Stimulated activated CD4-positive, alpha-beta T cell treated with anti-CD3 and anti-CD28 coated beads, Interleukin-1b, Interleukin-23, amount 100 ng/mL, for 24 hours (primary cell): ENCODE measurements around the gene DYRK1B.
"Not testable (repeated sequence)": the region's sequence is repeated elsewhere in the genome, so short reads cannot be mapped to it uniquely, and the experiment has no call there.

Experiments
- DNase-seq, 4 experiments: peaks; one replicate each; pipeline ENCODE4 v3.0.0-alpha.2; 2020; ENCODE audit warnings: low read depth in 4 of 4, low spot score in 1 of 4

The DYRK1B gene

GRCh38 chr19:39831679-39832078 is 2.3 kb downstream of the DYRK1B start:
- no peak for DNase-seq

GRCh38 chr19:39830847-39831246 is 3.1 kb downstream of the DYRK1B start:
- no peak for DNase-seq

GRCh38 chr19:39830406-39830805 is 3.6 kb downstream of the DYRK1B start:
- no peak for DNase-seq

- DNase-seq: no peak
Measured at GRCh38 chr19:39829702-39830275, 4.2 kb downstream of the DYRK1B start.

GRCh38 chr19:39828654-39829032 is 5.3 kb downstream of the DYRK1B start:
- DNase-seq: no peak

- DNase-seq: no peak
Measured at GRCh38 chr19:39828015-39828653, 5.8 kb downstream of the DYRK1B start.

GRCh38 chr19:39827216-39827615 is 6.7 kb downstream of the DYRK1B start:
- no peak for DNase-seq

GRCh38 chr19:39826311-39826945 is 7.5 kb downstream of the DYRK1B start:
- no peak for DNase-seq

GRCh38 chr19:39825531-39826076 is 8.4 kb downstream of the DYRK1B start:
- DNase-seq: no peak

- DNase-seq: no peak
Measured at GRCh38 chr19:39825093-39825463, 8.9 kb downstream of the DYRK1B start.

- DNase-seq: peak; percentile 64 to 84 (median 74)
Measured at GRCh38 chr19:39824143-39825092, 9.5 kb downstream of the DYRK1B start.

GRCh38 chr19:39823686-39824085 is 10.3 kb downstream of the DYRK1B start:
- no peak for DNase-seq

- DNase-seq: no peak
Measured at GRCh38 chr19:39820696-39821095, 13.3 kb downstream of the DYRK1B start.

GRCh38 chr19:39819786-39820185 is 14.2 kb downstream of the DYRK1B start:
- no peak for DNase-seq

- no peak for DNase-seq
Measured at GRCh38 chr19:39818626-39819097, 15.3 kb downstream of the DYRK1B start.

- DNase-seq: no peak
Measured at GRCh38 chr19:39817888-39818561, 15.9 kb downstream of the DYRK1B start.

GRCh38 chr19:39816287-39817048 is 17.5 kb downstream of the DYRK1B start:
- DNase-seq: no peak

GRCh38 chr19:39814595-39814994 is 19.4 kb downstream of the DYRK1B start:
- DNase-seq: no peak

GRCh38 chr19:39814111-39814510 is 19.9 kb downstream of the DYRK1B start:
- DNase-seq: not testable (repeated sequence)
